ENCODE data around the gene NCOA4. TPM values are rescaled to one million over a fixed set of nuclear protein-coding genes. Genes with fewer than 3 reads are reported as not detected.
"Not testable (repeated sequence)": the region's sequence is repeated elsewhere in the genome, so short reads cannot be mapped to it uniquely, and the experiment has no call there.

Gene NCOA4
- total RNA-seq, 1 experiment from 2014 or later = 211 TPM

DNA sequence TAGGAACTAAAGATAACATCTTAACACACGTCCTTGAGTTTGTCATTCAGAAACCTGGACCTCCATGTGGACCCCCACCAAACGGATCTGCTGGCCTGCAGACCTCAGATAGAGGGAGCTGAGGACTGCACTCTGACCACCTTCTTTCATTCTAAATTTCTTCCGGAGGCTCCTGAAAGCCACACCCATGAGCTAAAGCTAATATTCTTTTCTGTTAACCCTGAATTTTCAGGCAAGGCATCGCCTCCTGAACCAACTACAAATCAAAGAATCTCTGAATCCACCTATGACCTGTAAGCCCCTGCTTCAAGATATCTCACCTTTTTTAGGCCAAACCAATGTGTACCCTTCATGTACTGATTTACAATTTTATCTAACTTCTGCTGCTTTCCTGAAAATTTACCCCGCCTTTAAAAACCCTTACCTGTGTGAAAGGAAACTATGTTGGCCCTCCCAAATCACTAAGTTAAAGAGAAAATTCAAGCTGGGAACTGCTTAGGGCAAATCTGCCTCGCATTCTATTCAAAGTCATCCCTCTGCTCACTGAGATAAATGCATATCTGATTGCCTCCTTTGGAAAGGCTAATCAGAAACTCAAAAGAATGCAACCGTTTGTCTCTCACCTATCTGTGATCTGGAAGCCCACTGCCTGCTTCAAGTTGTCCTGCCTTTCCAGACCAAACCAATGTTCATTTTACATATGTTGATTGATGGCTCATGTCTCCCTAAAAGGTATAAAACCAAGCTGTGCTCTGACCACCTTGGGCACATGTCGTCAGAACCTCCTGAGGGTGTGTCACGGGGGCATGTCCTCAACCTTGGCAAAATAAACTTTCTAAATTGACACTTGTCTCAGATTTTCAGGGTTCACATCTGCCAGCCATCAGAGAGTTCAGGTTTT is 23.4 kb upstream of the NCOA4 start:
- in situ Hi-C loops (cut with HindIII; ENCODE audit: low pct_unique_long_range_greater_than_20kb, low sequenced_read_pairs) = no loop called here
- DNase-seq (ENCODE audit: low read depth) = no peak

DNA sequence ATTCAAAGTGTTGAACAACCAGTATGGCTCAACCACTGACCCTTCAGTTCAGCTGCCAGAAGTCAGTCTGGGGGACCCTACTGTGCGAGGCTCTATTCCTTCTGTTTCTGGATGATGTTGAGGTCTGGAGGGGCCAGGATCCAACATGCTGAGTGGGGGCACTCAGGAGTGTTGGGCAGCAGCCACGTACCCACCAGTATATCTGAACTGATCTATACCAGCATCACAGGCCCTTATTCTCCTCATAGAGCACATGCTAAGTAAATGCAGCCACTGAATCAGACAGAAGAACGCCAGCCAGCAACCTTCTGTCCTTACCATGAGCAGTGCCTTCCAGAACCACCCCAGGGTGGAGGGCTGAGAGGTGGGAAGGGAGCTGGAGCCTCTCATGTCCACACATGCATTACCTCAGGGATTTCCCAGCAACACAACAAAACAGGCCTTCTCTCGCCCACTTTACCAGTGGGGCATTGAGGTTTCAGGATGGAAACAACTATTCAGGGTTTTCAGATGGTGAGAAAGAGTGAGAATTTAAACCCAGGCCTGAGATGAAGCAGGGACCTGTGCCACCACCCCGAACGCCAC is 22.5 kb upstream of the NCOA4 start:
- in situ Hi-C loops (cut with HindIII; ENCODE audit: low pct_unique_long_range_greater_than_20kb, low sequenced_read_pairs) = no loop called here
- no peak for DNase-seq (ENCODE audit: low read depth)

DNA sequence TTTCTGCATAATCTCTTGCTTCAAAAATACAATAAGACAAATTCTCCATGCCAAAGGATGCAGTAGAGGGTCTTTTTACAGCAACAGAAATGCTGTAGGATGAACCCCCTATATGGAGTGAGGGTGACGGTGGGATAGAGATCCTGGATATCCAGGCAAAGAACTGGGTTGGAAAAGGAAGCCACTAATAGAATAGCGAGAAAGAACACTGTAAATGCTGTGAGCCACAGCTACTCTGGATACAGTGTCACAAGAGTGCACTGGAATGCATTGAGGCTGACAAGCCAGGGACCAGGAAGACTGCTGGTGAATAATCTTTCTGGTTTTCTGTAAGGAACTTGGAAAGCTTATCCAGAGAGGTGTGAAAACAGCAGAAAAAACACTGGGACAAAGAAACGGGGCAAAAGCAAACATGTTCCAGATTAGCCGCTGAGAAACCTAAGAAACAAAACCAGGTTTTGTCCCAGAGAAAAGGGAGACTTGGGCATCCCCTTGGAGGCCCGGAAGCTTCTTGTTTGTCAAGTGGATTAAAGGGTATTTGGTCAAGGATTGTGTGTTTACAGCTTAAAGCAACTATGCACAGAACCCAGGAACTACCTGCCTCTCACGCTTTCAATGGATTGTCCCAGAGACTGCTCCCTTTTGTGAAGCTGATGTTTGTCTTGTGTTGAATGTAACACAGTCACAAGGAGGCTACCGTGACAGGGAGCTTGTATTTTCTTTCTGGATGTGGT is 21.8 kb upstream of the NCOA4 start:
- in situ Hi-C loops (cut with HindIII; ENCODE audit: low pct_unique_long_range_greater_than_20kb, low sequenced_read_pairs) = no loop called here
- DNase-seq (ENCODE audit: low read depth) = no peak

DNA sequence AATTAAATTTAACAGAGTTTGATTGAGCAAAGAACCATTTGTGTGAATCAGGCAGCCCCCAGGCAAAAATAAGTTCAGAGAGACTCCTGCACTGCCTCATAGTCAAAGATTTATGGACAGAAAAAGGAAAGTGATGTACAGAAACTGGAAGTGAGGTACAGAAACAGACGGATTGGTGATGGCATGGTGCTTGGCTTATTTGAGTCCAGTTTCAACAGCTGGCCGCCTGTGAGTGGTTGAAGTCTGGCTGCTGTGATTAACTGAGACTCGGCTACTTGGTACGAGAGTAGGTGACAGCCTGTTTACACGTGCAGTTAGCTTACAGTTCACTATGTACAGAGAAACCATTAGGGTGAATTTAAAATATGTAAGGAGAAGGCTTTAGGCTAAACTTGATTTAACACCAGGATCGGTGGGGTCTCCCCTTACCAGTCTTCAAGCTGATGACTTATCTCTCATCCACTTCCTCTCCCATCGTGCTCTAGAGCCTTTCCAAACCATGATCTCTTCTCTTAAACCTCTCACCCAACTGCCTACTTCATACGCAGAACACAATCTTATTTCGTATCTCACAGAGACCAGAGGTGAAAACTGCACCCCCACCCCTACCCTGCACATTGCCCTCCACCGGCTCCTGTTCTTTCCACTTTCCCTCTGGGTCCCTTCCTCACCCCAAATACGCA is 20.7 kb upstream of the NCOA4 start:
- in situ Hi-C loops (cut with HindIII; ENCODE audit: low pct_unique_long_range_greater_than_20kb, low sequenced_read_pairs) = no loop called here
- DNase-seq (ENCODE audit: low read depth) = no peak

DNA sequence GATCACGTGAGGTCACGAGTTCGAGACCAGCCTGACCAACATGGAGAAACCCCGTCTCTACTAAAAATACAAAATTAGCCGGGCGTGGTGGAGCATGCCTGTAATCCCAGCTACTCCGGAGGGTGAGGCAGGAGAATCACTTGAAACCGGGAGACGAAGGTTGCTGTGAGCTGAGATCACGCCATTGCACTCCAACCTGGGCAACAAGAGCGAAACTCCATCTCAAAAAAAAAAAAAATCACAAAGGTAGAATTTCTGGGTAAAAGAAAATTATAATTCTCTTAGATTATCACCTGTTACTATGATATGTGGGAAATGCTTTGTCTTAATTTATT is 19.0 kb upstream of the NCOA4 start:
- DNase-seq (ENCODE audit: low read depth); in situ Hi-C loops (cut with HindIII; ENCODE audit: low pct_unique_long_range_greater_than_20kb, low sequenced_read_pairs): not testable (repeated sequence)

DNA sequence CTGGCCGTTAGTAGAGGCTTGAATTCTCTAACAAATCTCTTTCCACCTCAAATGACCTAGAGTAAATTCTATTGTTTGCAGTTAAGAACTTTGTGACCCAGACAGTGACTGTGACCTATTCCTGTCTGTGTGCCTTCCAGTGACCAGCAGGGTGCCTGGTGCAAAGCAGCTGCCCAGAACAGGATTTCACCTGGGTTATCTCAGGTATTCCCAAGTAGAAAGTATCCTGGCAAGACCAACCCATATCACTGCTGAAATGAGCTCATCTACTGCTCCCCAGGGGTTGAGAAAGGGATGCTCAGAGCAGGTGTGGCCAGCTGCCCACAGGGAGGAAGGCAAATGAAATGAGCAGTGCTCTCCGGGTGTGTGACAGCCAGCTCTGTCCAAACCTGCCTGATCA is 17.7 kb upstream of the NCOA4 start:
- no peak for DNase-seq (ENCODE audit: low read depth)
- in situ Hi-C loops (cut with HindIII; ENCODE audit: low pct_unique_long_range_greater_than_20kb, low sequenced_read_pairs) = no loop called here

DNA sequence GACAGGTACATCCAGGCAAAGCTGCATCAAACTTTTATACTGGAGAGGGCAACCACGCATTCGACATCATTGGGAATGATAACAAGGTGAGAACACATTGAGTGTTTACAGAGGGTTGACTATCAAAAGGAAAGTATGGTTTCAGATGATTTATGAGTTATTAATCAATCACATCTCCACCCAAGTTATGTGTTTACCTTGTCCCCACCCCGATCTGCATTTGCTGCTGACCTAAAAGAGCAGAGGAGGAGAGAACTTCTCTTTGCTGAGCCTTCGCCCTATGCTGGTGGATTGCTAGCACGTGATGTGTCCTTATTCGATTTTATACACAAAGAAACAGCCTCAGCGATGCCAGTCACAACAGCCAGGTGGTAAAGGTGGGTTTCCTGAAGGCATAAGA is 15.8 kb upstream of the NCOA4 start, which contains the start of gene MSMB:
Gene MSMB, minus strand, starts transcription at position 9 of the 400 bp plus-strand sequence. CDS start 32 bp downstream, outside the sequence.
- DNase-seq (ENCODE audit: low read depth) = no peak
- in situ Hi-C loops (cut with HindIII; ENCODE audit: low pct_unique_long_range_greater_than_20kb, low sequenced_read_pairs) = no loop called here

DNA sequence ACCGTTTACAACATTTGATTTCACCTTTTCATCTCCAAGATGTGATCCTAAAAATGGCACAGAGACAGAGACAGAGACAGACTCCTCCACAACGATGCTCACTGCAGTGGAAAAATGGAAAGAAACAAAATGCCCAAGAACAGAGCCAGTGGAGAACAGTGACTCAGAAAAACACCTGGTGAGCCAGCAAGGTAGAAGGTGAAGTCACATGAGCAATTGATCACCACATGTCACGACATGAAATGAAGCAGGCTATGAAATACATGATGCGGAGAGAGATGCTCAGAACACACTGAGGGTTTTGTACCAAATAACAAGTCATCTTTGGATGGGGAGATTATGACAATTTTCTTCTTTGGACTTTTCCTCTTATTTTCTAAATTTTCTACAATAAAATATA is 12.1 kb upstream of the NCOA4 start:
- in situ Hi-C loops (cut with HindIII; ENCODE audit: low pct_unique_long_range_greater_than_20kb, low sequenced_read_pairs) = no loop called here
- DNase-seq (ENCODE audit: low read depth) = no peak

DNA sequence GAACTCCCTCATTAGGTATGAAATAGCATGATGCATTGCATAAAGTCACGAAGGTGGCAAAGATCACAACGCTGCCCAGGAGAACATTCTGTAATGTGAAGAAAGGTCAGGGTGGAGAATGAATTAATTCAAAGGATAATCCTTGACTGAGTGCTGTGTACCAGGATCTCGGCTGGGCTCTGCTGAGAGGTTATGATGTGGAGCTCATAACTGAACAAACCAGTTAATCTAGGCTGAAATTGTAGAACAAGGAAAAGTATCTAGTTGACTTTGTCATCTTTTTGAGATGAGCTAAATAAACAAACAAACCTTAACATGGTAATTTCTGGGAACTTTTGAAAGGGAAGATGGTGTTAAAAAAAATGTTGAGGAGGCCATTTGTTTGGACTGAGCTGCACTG is 9.6 kb upstream of the NCOA4 start:
- no peak for DNase-seq (ENCODE audit: low read depth)
- in situ Hi-C loops (cut with HindIII; ENCODE audit: low pct_unique_long_range_greater_than_20kb, low sequenced_read_pairs) = no loop called here

DNA sequence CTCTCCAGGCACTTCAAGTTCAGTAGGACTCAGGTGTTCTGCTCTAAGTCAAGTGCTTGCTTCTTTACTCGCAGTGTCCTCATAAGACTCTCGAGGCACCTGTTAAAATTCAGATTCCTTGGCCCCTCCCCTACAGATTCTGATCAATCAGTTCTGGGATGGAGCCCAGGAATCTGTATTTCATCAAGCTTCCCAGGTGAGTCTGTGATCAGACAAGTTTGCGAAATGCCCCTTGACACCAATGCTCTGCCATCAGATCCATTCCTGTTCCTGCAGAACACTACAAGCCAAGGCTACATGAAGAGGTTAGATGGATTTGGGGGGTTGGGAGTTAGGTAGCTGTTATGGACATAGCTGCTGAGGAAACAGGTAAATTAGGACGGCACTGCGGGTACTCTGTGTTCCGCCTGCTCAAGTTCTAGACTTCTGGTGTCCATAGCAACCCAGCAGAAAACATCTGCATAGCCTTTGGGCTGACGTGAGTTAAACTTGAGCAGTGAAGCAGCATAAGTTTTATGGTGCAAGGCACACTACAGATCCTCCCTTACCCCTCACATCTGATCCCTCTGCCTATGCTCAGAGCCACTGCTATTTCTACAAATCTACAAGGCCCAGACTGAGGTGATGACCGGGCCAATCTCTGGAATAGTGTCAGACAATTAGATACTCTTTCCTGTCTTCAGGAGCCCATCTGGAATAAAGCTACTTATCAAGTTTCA is 6.8 kb upstream of the NCOA4 start:
- no peak for DNase-seq (ENCODE audit: low read depth)
- in situ Hi-C loops (cut with HindIII; ENCODE audit: low pct_unique_long_range_greater_than_20kb, low sequenced_read_pairs) = no loop called here

DNA sequence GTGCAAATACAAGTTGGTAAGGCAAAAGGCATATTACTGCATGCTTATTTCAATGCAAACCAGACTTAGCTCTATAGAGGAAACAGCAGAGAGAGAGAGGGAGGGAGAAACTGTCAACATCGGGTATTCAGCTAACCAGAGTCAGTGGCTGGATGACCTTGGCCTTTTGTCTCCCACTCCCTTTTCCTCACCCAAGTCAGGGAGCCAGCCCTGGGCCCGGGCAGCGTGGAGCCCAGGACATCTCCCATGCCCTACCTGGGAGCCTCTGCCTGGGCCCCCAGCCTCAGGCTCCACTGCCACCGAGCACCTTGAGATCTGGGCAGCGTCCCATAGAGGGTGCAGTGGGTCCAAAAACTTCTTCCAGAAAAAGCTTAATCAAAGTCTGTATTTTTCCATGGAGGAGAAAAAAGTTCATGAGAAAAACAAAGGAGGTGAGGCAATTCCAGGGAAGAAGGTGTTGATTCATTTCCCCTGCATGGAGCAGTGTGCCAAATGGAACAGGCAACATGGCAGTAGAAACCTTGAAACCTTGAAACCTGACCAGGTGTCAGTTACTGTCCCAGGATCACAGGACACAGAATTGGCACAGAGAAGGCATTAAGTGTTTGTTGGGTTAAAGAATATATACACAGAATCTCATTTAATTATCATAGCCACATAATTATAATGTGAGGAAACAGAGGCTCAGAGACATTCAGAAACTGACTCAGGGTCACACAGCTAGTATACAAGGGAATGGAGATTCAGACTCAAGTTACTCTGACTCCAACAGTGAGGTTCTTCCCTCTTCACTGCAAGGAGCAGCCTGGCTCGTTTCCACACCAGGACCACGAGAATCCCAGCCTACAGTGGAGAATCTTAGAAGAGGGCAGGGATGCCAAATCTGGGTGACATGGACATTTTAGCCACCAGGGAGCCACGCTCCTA is 5.8 kb upstream of the NCOA4 start:
- in situ Hi-C loops (cut with HindIII; ENCODE audit: low pct_unique_long_range_greater_than_20kb, low sequenced_read_pairs) = no loop called here
- DNase-seq (ENCODE audit: low read depth) = no peak

DNA sequence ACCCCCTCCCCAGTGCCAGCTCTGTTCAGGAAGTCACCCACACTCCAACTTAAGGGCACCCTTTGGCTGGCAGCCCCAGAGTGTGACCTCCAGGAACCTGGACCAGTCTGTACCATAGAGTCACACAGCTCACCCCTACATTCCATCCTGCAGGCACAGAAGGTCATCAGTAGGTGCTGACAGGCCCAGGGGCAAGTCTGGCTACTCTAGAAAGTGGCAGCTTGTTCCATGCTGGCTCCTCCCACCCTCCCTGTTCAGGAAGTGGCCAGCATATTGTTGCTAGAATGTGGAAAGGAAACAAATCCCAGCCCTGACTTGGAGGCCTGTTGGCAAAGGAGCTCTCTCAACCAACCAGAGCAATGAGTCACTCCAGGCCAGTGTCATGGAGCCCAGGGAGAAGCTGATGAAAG is 3.2 kb upstream of the NCOA4 start:
- in situ Hi-C loops (cut with HindIII; ENCODE audit: low pct_unique_long_range_greater_than_20kb, low sequenced_read_pairs) = no loop called here

DNA sequence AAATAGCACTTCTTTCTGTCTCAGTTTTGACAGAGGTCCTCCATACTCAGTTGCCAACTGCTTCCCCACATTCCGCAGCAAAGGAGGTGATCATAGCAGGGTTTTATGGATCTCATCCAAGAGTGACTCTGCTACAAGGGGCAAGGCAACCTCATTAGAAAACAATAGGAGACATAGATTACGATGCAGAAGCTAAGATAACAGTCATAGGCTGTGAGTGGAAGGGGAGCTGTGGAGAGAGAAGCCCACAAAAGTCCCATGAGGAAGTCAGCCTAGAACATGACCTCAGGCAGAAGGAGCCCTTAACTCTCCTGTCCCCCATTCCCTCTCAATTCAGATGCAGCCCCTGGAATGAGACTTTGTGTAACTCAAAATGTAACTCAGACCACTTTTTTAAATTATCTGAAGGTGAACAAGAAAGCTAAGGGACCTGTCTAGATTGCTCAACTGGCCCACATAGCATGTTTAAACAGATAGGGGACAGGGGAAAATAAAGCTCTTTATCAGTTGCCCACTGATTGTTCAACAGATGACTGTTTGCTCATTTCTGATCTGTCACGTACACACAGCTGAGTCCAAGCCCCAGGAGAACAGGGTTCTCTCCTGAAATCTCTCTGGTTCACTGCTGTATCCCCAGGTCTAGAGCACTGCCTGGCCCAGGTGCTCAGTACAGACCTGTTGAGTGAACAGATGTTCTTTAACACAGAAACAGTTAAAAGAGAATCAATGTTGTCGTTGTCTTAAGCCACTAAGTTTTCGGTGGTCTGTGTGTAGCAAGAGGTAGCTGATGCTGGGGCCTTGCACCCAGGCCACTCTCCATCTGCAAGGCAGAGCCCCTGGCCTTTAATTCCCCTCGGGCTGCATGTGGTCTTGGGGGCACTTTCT is 1.5 kb upstream of the NCOA4 start:
- in situ Hi-C loops (cut with HindIII; ENCODE audit: low pct_unique_long_range_greater_than_20kb, low sequenced_read_pairs) = no loop called here
- no peak for DNase-seq (ENCODE audit: low read depth)

More for the DNA sequence above, 3.2 kb upstream of the NCOA4 start:
- DNase-seq (ENCODE audit: low read depth) = peak; percentile 67

DNA sequence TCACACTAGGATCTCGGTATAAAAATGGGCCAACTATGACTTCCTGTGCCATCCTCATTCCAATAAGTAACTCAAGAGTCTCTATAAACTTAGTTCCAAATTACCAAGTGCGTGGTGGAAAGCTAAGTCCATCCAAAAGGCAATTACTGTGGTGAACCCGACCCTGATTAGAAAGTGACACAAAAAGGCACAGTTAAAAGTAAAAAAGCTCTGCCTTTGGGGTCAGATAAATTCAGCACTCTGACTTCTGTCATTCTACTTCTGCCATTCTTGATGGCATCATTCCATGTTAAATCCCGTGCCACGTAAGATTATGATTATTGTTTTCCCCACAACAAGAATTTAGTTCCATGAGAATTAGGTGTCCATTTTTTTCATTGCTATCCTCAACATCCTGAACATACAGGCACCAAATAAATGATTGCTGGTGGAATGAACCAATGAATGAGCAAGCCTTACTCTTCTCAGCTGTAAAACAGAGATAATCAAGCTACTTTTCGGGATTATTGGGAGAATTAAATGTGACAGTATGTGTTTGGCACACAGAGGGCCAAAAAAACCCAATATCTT is 877 bp downstream of the NCOA4 start:
- DNase-seq (ENCODE audit: low read depth) = no peak
- in situ Hi-C loops (cut with HindIII; ENCODE audit: low pct_unique_long_range_greater_than_20kb, low sequenced_read_pairs) = no loop called here

DNA sequence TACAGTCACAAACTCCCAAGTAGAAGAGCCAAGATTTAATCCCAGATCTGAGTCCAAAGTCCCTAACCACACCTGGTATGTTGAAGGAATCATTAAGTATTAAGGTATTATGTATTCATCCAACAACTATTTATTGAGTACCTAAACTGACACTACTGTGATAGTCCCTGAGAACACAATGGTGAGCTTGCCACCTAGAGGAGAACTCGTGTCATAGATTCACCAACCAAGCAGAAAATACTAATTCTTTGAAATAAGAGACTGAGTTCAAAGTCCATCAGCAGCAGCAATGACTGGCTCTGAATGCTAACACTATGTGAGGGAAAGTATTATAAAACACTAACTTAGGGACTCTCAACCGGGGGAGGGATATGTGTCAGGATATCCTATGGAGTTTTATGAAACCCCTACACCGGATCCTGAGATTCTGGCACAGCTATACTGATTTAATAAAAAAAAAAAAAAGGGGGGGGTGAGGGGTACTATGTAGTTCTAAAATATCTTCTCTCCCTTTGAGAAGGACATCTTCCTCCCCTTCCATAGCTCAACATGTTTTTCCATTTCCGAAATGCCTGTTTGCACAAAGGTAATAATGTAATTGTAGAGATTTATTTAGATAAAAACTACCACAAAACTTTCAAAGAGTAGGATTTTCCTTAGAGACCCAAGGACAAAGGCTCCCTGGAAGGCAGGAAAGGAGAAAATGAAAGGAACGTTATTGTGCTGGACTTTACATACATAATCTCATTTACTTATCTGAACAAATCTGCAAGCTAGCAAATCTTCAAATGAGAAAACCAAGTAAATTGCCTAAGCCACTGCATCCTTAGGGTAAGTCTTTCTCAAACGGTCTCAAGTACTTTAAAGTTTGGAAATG is 1.6 kb downstream of the NCOA4 start:
- in situ Hi-C loops (cut with HindIII; ENCODE audit: low pct_unique_long_range_greater_than_20kb, low sequenced_read_pairs) = no loop called here
- DNase-seq (ENCODE audit: low read depth) = peak; percentile 86

Measured in Caki2 (cell line).